SK-N-SH treated with all-trans-retinoic acid at 6 μM for 48 hours (cell line): Measurements from ENCODE around the gene PIAS3.

ENCODE experiments used
- ATAC-seq: fragments of 200-7000 bp; cut with Tn5 transposase; 3 replicates; pipeline ENCODE4 v1.9.1; 2020; ENCODE audit warnings: mild to moderate bottlenecking, moderate library complexity
- ARNTL ChIP-seq: fragments of 450-650 bp; formaldehyde crosslinking; IDR thresholded peaks from 2 replicates; pipeline ENCODE4 v1.5.0; 2020; ENCODE audit warnings: low read depth, mild to moderate bottlenecking, moderate library complexity, borderline replicate concordance
- BACH2 ChIP-seq: fragments of 250-450 bp; sonication (Bioruptor Pico); IDR thresholded peaks from 2 replicates; pipeline ENCODE4 v1.9.0; 2021; ENCODE audit warnings: mild to moderate bottlenecking, borderline replicate concordance
- CREB5 ChIP-seq: fragments of 250-450 bp; sonication (Bioruptor Pico); IDR thresholded peaks from 2 replicates; pipeline ENCODE4 v1.5.1; 2020; ENCODE audit warnings: low read depth, mild to moderate bottlenecking, moderate library complexity
- CSDC2 ChIP-seq: fragments of 250-450 bp; sonication (Bioruptor Pico); IDR thresholded peaks from 2 replicates; pipeline ENCODE4 v1.5.0; 2020; ENCODE audit warnings: mild to moderate bottlenecking, moderate library complexity
- CSRNP3 ChIP-seq: fragments of 250-450 bp; sonication (Bioruptor Pico); IDR thresholded peaks from 2 replicates; pipeline ENCODE4 v1.5.1; 2021; ENCODE audit warnings: mild to moderate bottlenecking, moderate library complexity
- ESRRG ChIP-seq: fragments of 250-450 bp; sonication (Bioruptor Pico); IDR thresholded peaks from 2 replicates; pipeline ENCODE4 v1.6.1; 2021; ENCODE audit warnings: mild to moderate bottlenecking
- GLIS3 ChIP-seq: fragments of 250-450 bp; sonication (Bioruptor Pico); IDR thresholded peaks from 2 replicates; pipeline ENCODE4 v1.5.0; 2020; ENCODE audit warnings: mild to moderate bottlenecking, moderate library complexity
- ISL1 ChIP-seq: fragments of 250-450 bp; sonication (Bioruptor Pico); IDR thresholded peaks from 2 replicates; pipeline ENCODE4 v2.1.2; 2022; ENCODE audit warnings: mild to moderate bottlenecking, moderate library complexity
- OSR1 ChIP-seq: fragments of 250-450 bp; sonication (Bioruptor Pico); IDR thresholded peaks from 2 replicates; pipeline ENCODE4 v1.8.0; 2022; ENCODE audit warnings: moderate library complexity, mild to moderate bottlenecking, inconsistent platforms
- PATZ1 ChIP-seq: fragments of 250-450 bp; sonication (Bioruptor Pico); IDR thresholded peaks from 2 replicates; pipeline ENCODE4 v1.8.0; 2020; ENCODE audit warnings: mild to moderate bottlenecking, moderate library complexity, borderline replicate concordance
- POU6F1 ChIP-seq: fragments of 250-450 bp; sonication (Bioruptor Pico); IDR thresholded peaks from 2 replicates; pipeline ENCODE4 v1.8.0; 2021; ENCODE audit warnings: low read depth, mild to moderate bottlenecking, moderate library complexity, borderline replicate concordance
- PPARA ChIP-seq: fragments of 250-450 bp; sonication (Bioruptor Pico); IDR thresholded peaks from 2 replicates; pipeline ENCODE4 v1.5.0; 2020; ENCODE audit warnings: mild to moderate bottlenecking, borderline replicate concordance
- RARB ChIP-seq: fragments of 250-450 bp; sonication (Bioruptor Pico); IDR thresholded peaks from 2 replicates; pipeline ENCODE4 v1.8.0; 2021; ENCODE audit warnings: mild to moderate bottlenecking, moderate library complexity
- TCF4 ChIP-seq: fragments of 250-450 bp; sonication (Bioruptor Pico); IDR thresholded peaks from 2 replicates; pipeline ENCODE4 v1.8.0; 2021; ENCODE audit warnings: mild to moderate bottlenecking, moderate library complexity, borderline replicate concordance
- TOX ChIP-seq: fragments of 250-450 bp; sonication (Bioruptor Pico); IDR thresholded peaks from 2 replicates; pipeline ENCODE4 v1.8.0; 2021; ENCODE audit warnings: mild to moderate bottlenecking, moderate library complexity, borderline replicate concordance
- ZC3H10 ChIP-seq: fragments of 250-450 bp; sonication (Bioruptor Pico); IDR thresholded peaks from 2 replicates; pipeline ENCODE4 v1.5.1; 2021; ENCODE audit warnings: mild to moderate bottlenecking, moderate library complexity
- ZFP3 ChIP-seq: fragments of 250-450 bp; sonication (Bioruptor Pico); IDR thresholded peaks from 2 replicates; pipeline ENCODE4 v1.5.0; 2020; ENCODE audit warnings: mild to moderate bottlenecking, moderate library complexity
- ZFP30 ChIP-seq: fragments of 450-650 bp; formaldehyde crosslinking; IDR thresholded peaks from 2 replicates; pipeline ENCODE4 v1.5.0; 2022; ENCODE audit warnings: mild to moderate bottlenecking, moderate library complexity
- ZNF565 ChIP-seq: fragments of 450-650 bp; formaldehyde crosslinking; conservative IDR thresholded peaks from 2 replicates; pipeline ENCODE4 v1.5.0; 2020; ENCODE audit warnings: low read depth, mild to moderate bottlenecking, moderate library complexity
- ZNF70 ChIP-seq: fragments of 450-650 bp; formaldehyde crosslinking; IDR thresholded peaks from 2 replicates; pipeline ENCODE4 v1.5.0; 2020; ENCODE audit warnings: mild to moderate bottlenecking, moderate library complexity
- ZNF8 ChIP-seq: fragments of 450-650 bp; formaldehyde crosslinking; IDR thresholded peaks from 2 replicates; pipeline ENCODE4 v1.5.0; 2020; ENCODE audit warnings: mild to moderate bottlenecking, moderate library complexity

Gene PIAS3

GRCh38 chr1:145895471-145895870 is 36.6 kb upstream of the PIAS3 start:
- no peak for ATAC-seq
- TF ChIP-seq CSDC2 (CRISPR knock-in tag) (no peak), ISL1 (CRISPR knock-in tag) (no peak), BACH2 (CRISPR knock-in tag) (no peak), CSRNP3 (CRISPR knock-in tag) (no peak), TOX (CRISPR knock-in tag) (no peak), ZC3H10 (CRISPR knock-in tag) (no peak), PATZ1 (no peak), ZFP30 (CRISPR knock-in tag) (no peak), ZNF8 (CRISPR knock-in tag) (no peak), CREB5 (no peak), ESRRG (CRISPR knock-in tag) (no peak), POU6F1 (no peak), ARNTL (CRISPR knock-in tag) (no peak), OSR1 (no peak), PPARA (CRISPR knock-in tag) (no peak), TCF4 (no peak)

- ATAC-seq: no peak
- no peak for TF ChIP-seq ZFP3
- no peak for TF ChIP-seq ESRRG (CRISPR knock-in tag)
- TF ChIP-seq GLIS3 (CRISPR knock-in tag): no peak
- no peak for TF ChIP-seq PPARA (CRISPR knock-in tag)
- no peak for TF ChIP-seq RARB (CRISPR knock-in tag)
- no peak for TF ChIP-seq BACH2 (CRISPR knock-in tag)
- TF ChIP-seq ZNF8 (CRISPR knock-in tag): no peak
- TF ChIP-seq TOX (CRISPR knock-in tag): no peak
- no peak for TF ChIP-seq ISL1 (CRISPR knock-in tag)
- TF ChIP-seq CSDC2 (CRISPR knock-in tag): no peak
- no peak for TF ChIP-seq CREB5
- TF ChIP-seq ZNF70 (CRISPR knock-in tag): no peak
- no peak for TF ChIP-seq OSR1
- TF ChIP-seq ZC3H10 (CRISPR knock-in tag): no peak
- TF ChIP-seq ARNTL (CRISPR knock-in tag): no peak
- TF ChIP-seq CSRNP3 (CRISPR knock-in tag): no peak
- no peak for TF ChIP-seq POU6F1
- no peak for TF ChIP-seq TCF4
- TF ChIP-seq PATZ1: no peak
- TF ChIP-seq ZNF565 (CRISPR knock-in tag): no peak
Measured at GRCh38 chr1:145893306-145894055, 34.6 kb upstream of the PIAS3 start.
